ENCODE measurements around the gene SOX6.

GRCh38 chr11:16312233-16312765 is 44.0 kb downstream of the SOX6 start:
- TF ChIP-seq POLR2A (IDR thresholded peaks at IDR 0.05; ENCODE audit: low read depth, low read length) (no peak), POLR2AphosphoS5 (IDR thresholded peaks at IDR 0.05; ENCODE audit: low read depth, low read length) (no peak), TAF1 (IDR thresholded peaks at IDR 0.05; ENCODE audit: low read depth, low read length) (no peak), POU2F2 (IDR thresholded peaks at IDR 0.05; ENCODE audit: low read depth, low read length) (no peak), PAX5 (IDR thresholded peaks at IDR 0.05; ENCODE audit: insufficient read depth, low read length, severe bottlenecking) (no peak), SPI1 (IDR thresholded peaks at IDR 0.05; ENCODE audit: low read depth, low read length) (no peak)

Data from GM12891 (cell line).